Ovary (tissue), 3 donors: Measurements from ENCODE around the gene AFAP1.

ENCODE experiments used
- POLR2A ChIP-seq: fragments of 450-650 bp; IDR thresholded peaks from one replicate; pipeline ENCODE4 v1.6.1; 2017; ENCODE audit warnings: antibody characterized with exemption, mild to moderate bottlenecking, moderate library complexity
- TF ChIP-seq, protein P1 (sequence below), 3 donors: fragments of 450-650 bp in 2 of 3; fragments of 200-600 bp in 1 of 3; IDR thresholded peaks; one replicate each; pipeline versions ENCODE4 v1.5.1 to v1.8.0; 2016 to 2022; ENCODE audit warnings: antibody characterized with exemption in 3 of 3, mild to moderate bottlenecking in 1 of 3
- donor health status: DM: no; HTN: no; CAD: no.

DNA sequence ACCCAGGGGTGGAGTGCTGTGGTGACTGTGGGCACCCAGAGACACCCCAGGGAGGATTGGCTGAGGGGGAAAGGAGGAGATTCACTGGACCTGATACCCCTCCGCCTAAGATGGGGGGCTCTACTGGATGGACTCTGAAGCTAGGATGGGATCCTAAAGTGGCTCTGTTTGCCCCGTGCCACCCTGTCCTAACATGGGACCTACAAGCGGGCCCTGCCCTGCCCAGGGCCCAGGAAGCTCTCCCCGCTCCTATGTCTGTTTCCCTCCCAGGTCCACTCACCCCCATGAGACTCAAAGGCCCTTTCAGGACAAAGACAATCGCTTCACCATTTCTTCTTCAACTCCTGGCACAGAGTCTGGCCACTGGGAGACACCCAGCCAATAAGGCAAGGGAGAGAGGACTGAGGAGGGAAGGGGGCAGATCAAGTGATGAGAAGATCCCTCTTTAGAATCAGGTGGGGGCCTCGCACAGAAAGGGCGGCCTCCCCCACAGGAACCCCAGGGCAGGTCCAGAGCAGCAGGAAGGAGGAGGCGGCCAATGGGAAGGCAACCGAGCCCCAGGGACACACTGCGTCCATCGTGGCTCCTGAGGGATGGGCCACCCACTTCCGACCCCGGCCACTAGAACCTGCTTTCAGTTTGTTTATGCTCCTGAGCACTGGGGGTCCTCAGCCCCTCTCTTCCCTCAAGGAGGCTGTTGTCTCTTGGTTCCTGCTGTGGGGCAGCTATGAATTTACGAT lies 155.4 kb downstream of the AFAP1 start:
- TF ChIP-seq, protein P1, sequence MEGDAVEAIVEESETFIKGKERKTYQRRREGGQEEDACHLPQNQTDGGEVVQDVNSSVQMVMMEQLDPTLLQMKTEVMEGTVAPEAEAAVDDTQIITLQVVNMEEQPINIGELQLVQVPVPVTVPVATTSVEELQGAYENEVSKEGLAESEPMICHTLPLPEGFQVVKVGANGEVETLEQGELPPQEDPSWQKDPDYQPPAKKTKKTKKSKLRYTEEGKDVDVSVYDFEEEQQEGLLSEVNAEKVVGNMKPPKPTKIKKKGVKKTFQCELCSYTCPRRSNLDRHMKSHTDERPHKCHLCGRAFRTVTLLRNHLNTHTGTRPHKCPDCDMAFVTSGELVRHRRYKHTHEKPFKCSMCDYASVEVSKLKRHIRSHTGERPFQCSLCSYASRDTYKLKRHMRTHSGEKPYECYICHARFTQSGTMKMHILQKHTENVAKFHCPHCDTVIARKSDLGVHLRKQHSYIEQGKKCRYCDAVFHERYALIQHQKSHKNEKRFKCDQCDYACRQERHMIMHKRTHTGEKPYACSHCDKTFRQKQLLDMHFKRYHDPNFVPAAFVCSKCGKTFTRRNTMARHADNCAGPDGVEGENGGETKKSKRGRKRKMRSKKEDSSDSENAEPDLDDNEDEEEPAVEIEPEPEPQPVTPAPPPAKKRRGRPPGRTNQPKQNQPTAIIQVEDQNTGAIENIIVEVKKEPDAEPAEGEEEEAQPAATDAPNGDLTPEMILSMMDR (IDR thresholded peaks at IDR 0.05): no peak
- no peak for TF ChIP-seq POLR2A
